ENCODE measurements around the gene NDOR1.

DNA sequence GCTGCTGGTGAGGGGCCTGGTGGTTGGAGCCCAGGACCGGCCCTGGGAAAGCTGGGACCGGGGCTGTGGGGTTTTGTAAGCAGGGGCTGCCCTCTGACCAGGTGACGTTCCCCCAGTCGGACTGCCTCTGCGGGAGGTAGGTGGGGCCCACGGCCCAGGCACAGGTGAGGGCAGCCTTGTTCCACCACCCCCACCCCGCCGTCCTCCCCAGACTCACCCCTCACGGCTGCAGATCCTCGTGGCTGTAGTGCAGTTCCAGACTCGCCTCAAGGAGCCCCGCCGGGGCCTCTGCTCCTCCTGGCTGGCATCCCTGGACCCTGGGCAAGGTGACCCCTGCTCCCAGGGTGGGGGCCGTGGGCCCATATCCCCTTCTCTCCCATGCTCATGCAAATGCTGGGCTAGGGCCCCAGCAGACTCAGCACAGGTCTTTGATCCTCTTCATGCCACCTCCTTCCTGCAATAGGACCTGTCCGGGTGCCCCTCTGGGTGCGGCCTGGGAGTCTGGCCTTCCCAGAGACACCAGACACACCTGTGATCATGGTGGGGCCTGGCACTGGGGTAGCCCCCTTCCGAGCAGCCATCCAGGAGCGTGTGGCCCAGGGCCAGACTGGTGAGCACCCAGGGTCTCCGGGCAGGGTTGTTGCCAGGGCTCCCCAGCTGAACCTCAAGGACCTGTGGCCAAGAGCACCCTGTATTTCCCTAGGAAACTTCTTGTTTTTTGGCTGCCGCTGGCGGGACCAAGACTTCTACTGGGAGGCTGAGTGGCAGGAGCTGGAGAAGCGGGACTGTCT, 9.9 kb downstream of the NDOR1 start:
- TF ChIP-seq, protein P1, sequence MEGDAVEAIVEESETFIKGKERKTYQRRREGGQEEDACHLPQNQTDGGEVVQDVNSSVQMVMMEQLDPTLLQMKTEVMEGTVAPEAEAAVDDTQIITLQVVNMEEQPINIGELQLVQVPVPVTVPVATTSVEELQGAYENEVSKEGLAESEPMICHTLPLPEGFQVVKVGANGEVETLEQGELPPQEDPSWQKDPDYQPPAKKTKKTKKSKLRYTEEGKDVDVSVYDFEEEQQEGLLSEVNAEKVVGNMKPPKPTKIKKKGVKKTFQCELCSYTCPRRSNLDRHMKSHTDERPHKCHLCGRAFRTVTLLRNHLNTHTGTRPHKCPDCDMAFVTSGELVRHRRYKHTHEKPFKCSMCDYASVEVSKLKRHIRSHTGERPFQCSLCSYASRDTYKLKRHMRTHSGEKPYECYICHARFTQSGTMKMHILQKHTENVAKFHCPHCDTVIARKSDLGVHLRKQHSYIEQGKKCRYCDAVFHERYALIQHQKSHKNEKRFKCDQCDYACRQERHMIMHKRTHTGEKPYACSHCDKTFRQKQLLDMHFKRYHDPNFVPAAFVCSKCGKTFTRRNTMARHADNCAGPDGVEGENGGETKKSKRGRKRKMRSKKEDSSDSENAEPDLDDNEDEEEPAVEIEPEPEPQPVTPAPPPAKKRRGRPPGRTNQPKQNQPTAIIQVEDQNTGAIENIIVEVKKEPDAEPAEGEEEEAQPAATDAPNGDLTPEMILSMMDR (IDR thresholded peaks at IDR 0.05; ENCODE audit: low read depth, low read length) = no peak
- no peak for TF ChIP-seq EZH2phosphoT487 (IDR thresholded peaks at IDR 0.05; ENCODE audit: low read depth)
